Prostate gland (tissue), 2 donors: ENCODE results near the gene SYT14.

Experiments used
- CTCF ChIP-seq, 4 experiments: fragments of 200-600 bp in 2 of 4; fragments of 450-650 bp in 2 of 4; sonication (generic) in 2 of 4; IDR thresholded peaks; 1 replicate in 3 of 4; 2 replicates in 1 of 4; pipeline ENCODE4 v1.5.1; 2016 to 2019; ENCODE audit warnings: antibody characterized with exemption in 4 of 4, mild to moderate bottlenecking in 2 of 4, moderate library complexity in 2 of 4
- POLR2A ChIP-seq: fragments of 450-650 bp; IDR thresholded peaks from one replicate; pipeline ENCODE4 v1.6.1; 2016; ENCODE audit warnings: antibody characterized with exemption, mild to moderate bottlenecking

GRCh38 chr1:209929751-209930150 is 8.3 kb upstream of the SYT14 start:
- no peak for TF ChIP-seq CTCF (IDR thresholded peaks at IDR 0.05)
- no peak for TF ChIP-seq POLR2A
